ENCODE data around the gene S100A14. TPM values are rescaled to one million over a fixed set of nuclear protein-coding genes. Genes with fewer than 3 reads are reported as not detected.

The S100A14 gene
- total and polyA plus RNA-seq, 2 of the 13 experiments (the other 11 are each of a cell fraction or from before 2014, with no cell fraction given), result 1.4 to 7.7 TPM

GRCh38 chr1:153585006-153585405 lies 31.1 kb downstream of the S100A14 start:
- no TSS peak for BruUV-seq (replicated peaks)
- in situ Hi-C loops (cut with HindIII; ENCODE audit: extremely low pct_ligation_motif_present, low pct_unique_long_range_greater_than_20kb), result no loop called here
- no peaks in the 10 kb centered on the region for H4K20me1 ChIP-seq (ENCODE audit: insufficient read depth, low read length)

More at GRCh38 chr1:153585006-153585405, 31.1 kb downstream of the S100A14 start:
- Histone ChIP-seq H3K9me3 (ENCODE audit: low read length) (no peaks in the 10 kb centered on the region), H3K9ac (ENCODE audit: insufficient read depth, low read depth, low read length) (no peak overlapping the region), H3K36me3 (replicated peaks in 1 of 2; ENCODE audit: control insufficient read depth in 1 of 2, insufficient read depth in 2 of 2, low read length in 2 of 2) (no peaks in the 10 kb centered on the region), H2AFZ (ENCODE audit: low read length) (no peak overlapping the region), H3K4me1 (ENCODE audit: insufficient read depth, low read length) (no peaks in the 10 kb centered on the region), H3K79me2 (ENCODE audit: insufficient read depth, low read length) (no peaks in the 10 kb centered on the region), H3K27ac (ENCODE audit: extremely low read length, insufficient read depth, low read length) (no peak overlapping the region), H3K27me3 (ENCODE audit: control insufficient read depth in 1 of 2, insufficient read depth in 2 of 2, low read length in 2 of 2) (0 out of 5 replicates have a peak, but pooled peaks cover 1 to 3% of the 10 kb centered on the region in 2 experiments), H3K4me2 (ENCODE audit: low read depth, low read length) (no peak overlapping the region), H3K4me3 (replicated peaks in 1 of 3; ENCODE audit: insufficient read depth in 1 of 3, low read depth in 2 of 3, low read length in 3 of 3) (no peak overlapping the region)
- CTCF ChIA-PET (ENCODE audit: low intra/inter-chr PET ratio, low total read pairs), result no interaction called here
- DNase-seq (ENCODE audit: low spot score) (no peak), ATAC-seq (no peak), FAIRE-seq (no peak)
- POLR2A ChIA-PET, result no interaction called here
- WGBS (ENCODE audit: low lambda C conversion rate), result 89% methylated on average over 1 of the region's 1 CpG
- intact Hi-C loops (cut with micrococcal nuclease; ENCODE audit: unreplicated experiment), result no loop called here
- TF ChIP-seq SMAD3 (CRISPR knock-in tag; IDR thresholded peaks at IDR 0.05) (no peak), PPARG (CRISPR knock-in tag; conservative IDR thresholded peaks at IDR 0.05) (no peak), NFE2 (CRISPR knock-in tag; IDR thresholded peaks at IDR 0.05) (no peak), ZBTB7A (CRISPR knock-in tag; IDR thresholded peaks at IDR 0.05) (no peak), TMF1 (CRISPR knock-in tag; IDR thresholded peaks at IDR 0.05; ENCODE audit: low read depth) (no peak), ZNF143 (CRISPR knock-in tag; IDR thresholded peaks at IDR 0.05) (no peak), ZNF101 (CRISPR knock-in tag; IDR thresholded peaks at IDR 0.05; ENCODE audit: borderline replicate concordance, low read depth) (no peak), FOXM1 (CRISPR knock-in tag; IDR thresholded peaks at IDR 0.05) (no peak), ZNF678 (CRISPR knock-in tag; IDR thresholded peaks at IDR 0.05) (no peak)
- TF ChIP-seq, protein P1, sequence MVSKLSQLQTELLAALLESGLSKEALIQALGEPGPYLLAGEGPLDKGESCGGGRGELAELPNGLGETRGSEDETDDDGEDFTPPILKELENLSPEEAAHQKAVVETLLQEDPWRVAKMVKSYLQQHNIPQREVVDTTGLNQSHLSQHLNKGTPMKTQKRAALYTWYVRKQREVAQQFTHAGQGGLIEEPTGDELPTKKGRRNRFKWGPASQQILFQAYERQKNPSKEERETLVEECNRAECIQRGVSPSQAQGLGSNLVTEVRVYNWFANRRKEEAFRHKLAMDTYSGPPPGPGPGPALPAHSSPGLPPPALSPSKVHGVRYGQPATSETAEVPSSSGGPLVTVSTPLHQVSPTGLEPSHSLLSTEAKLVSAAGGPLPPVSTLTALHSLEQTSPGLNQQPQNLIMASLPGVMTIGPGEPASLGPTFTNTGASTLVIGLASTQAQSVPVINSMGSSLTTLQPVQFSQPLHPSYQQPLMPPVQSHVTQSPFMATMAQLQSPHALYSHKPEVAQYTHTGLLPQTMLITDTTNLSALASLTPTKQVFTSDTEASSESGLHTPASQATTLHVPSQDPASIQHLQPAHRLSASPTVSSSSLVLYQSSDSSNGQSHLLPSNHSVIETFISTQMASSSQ (IDR thresholded peaks at IDR 0.05; ENCODE audit: low read depth), result no peak
- TF ChIP-seq, protein P1 (CRISPR knock-in tag; IDR thresholded peaks at IDR 0.05; ENCODE audit: borderline replicate concordance), result no peak

Measured in HepG2 (cell line).